GM12878 (cell line): ENCODE data around the gene UCKL1. TPM values are rescaled to one million over a fixed set of nuclear protein-coding genes. Genes with fewer than 3 reads are reported as not detected.
A peak's percentile ranks its signal among the peaks of the same experiment; 100 is the strongest.

Experiments used
- ATAC-seq: fragments of 200-7000 bp; cut with Tn5 transposase; 3 replicates; pipeline ENCODE4 v1.9.1; 2020; ENCODE audit warnings: mild to moderate bottlenecking, moderate library complexity
- BruUV-seq: library from RNA; stranded (reverse); fragments of 400-500 nt; replicated peaks from 2 replicates; lab custom pipeline; 2021; lab: Mats Ljungman, UMichigan
- CTCF ChIA-PET: fragments of 300-600 bp; sonication (Branson Sonifier 250); formaldehyde crosslinking; extraction: SDS; loops from one replicate; lab custom pipeline; 2021; ENCODE audit warnings: inconsistent platforms; lab: Yijun Ruan, JAX
- POLR2A ChIA-PET: fragments of 350-600 bp; formaldehyde crosslinking; extraction: SDS; loops from one replicate; lab custom pipeline; 2021; ENCODE audit warnings: inconsistent platforms; lab: Charles Lee
- RAD21 ChIA-PET: fragments of 300-600 bp; sonication (Branson Sonifier 250); formaldehyde crosslinking; loops from one replicate; lab custom pipeline; 2023; ENCODE audit warnings: antibody characterized with exemption; ENCODE audit not compliant: unreplicated experiment; lab: Charles Lee
- SMC1A ChIA-PET: fragments of 300-600 bp; sonication (Branson Sonifier 250); formaldehyde crosslinking; loops from one replicate; lab custom pipeline; 2023; ENCODE audit not compliant: unreplicated experiment, uncharacterized antibody; lab: Charles Lee
- DNase-seq: peaks from one replicate; pipeline ENCODE4 v3.0.0-alpha.2; 2011; ENCODE audit warnings: low read depth, low spot score
- FAIRE-seq: peaks from 3 replicates; lab custom pipeline; 2011; peaks lifted over from hg19 to GRCh38; lab: Jason Lieb, UNC
- H2AFZ ChIP-seq: 2 replicates; pipeline ENCODE4 v1.6.0; 2011; ENCODE audit warnings: low read depth, low read length, control low read depth; ENCODE audit not compliant: control insufficient read depth
- H3K27ac ChIP-seq: 2 replicates; pipeline ENCODE4 v1.5.1; 2011; ENCODE audit warnings: control low read depth; ENCODE audit not compliant: control insufficient read depth, insufficient read depth
- H3K27me3 ChIP-seq, 2 experiments: replicated peaks in 1 of 2; 2 replicates each; pipeline versions ENCODE4 v1.6.0 to v1.6.1; 2011; ENCODE audit warnings: low read length in 1 of 2; ENCODE audit not compliant: control insufficient read depth in 2 of 2, insufficient read depth in 2 of 2
- H3K36me3 ChIP-seq, 2 experiments: 2 replicates each; pipeline ENCODE4 v1.5.1; 2011; ENCODE audit warnings: low read length in 1 of 2; ENCODE audit not compliant: control insufficient read depth in 2 of 2, insufficient read depth in 2 of 2
- H3K4me1 ChIP-seq: 2 replicates; pipeline ENCODE4 v1.6.1; 2011; ENCODE audit warnings: mild to moderate bottlenecking, low read length, moderate library complexity, mixed read lengths; ENCODE audit not compliant: control insufficient read depth, insufficient read depth
- H3K4me2 ChIP-seq: 2 replicates; pipeline ENCODE4 v1.6.0; 2011; ENCODE audit warnings: control low read depth; ENCODE audit not compliant: control insufficient read depth, insufficient read depth
- H3K4me3 ChIP-seq: fragments of 200-600 bp; sonication (generic); 2 replicates; pipeline ENCODE4 v1.5.1; 2016
- H3K79me2 ChIP-seq: 2 replicates; pipeline ENCODE4 v1.6.0; 2011; ENCODE audit warnings: low read length; ENCODE audit not compliant: control insufficient read depth, insufficient read depth
- H3K9ac ChIP-seq: 2 replicates; pipeline ENCODE4 v1.8.0; 2011; ENCODE audit warnings: low read length, control low read depth, mixed read lengths; ENCODE audit not compliant: control insufficient read depth, insufficient read depth
- H3K9me3 ChIP-seq: replicated peaks from 3 replicates; pipeline ENCODE4 v1.5.1; 2011; ENCODE audit warnings: mild to moderate bottlenecking, low read length; ENCODE audit not compliant: control insufficient read depth, insufficient read depth
- H4K20me1 ChIP-seq: 2 replicates; pipeline ENCODE4 v1.6.0; 2011; ENCODE audit not compliant: control insufficient read depth, insufficient read depth
- EP300 ChIP-seq, 2 experiments: fragments of 150-350 bp in 1 of 2; IDR thresholded peaks; 2 replicates each; pipeline ENCODE4 v1.6.1; 2011 to 2012; ENCODE audit warnings: low read depth in 2 of 2, low read length in 2 of 2, borderline replicate concordance in 1 of 2, improper control_type of control experiment in 1 of 2, inconsistent platforms in 1 of 2; ENCODE audit not compliant: control insufficient read depth in 1 of 2
- NR2F1 ChIP-seq: fragments of 450-650 bp; conservative IDR thresholded peaks from 2 replicates; pipeline ENCODE4 v1.6.1; 2017; ENCODE audit warnings: mild to moderate bottlenecking
- PKNOX1 ChIP-seq: fragments of 450-650 bp; IDR thresholded peaks from 2 replicates; pipeline ENCODE4 v1.6.1; 2016; ENCODE audit warnings: mild to moderate bottlenecking
- SIX5 ChIP-seq: IDR thresholded peaks from 2 replicates; pipeline ENCODE4 v1.6.1; 2011; ENCODE audit warnings: mild to moderate bottlenecking, low read depth, low read length, moderate library complexity; ENCODE audit not compliant: severe bottlenecking
- SPI1 ChIP-seq: IDR thresholded peaks from 2 replicates; pipeline ENCODE4 v1.6.1; 2011; ENCODE audit warnings: low read depth, mild to moderate bottlenecking, low read length, moderate library complexity, borderline replicate concordance; ENCODE audit not compliant: insufficient read depth
- ZNF274 ChIP-seq: IDR thresholded peaks from one replicate; pipeline ENCODE4 v1.8.0; 2011; ENCODE audit not compliant: insufficient read length, insufficient read depth
- WGBS: methylation state at CpG from one replicate; pipeline ENCODE4 v1.1.6; 2016; ENCODE audit warnings: low lambda C conversion rate; ENCODE audit not compliant: insufficient replicate concordance, insufficient coverage; ENCODE audit errors: missing lambda C conversion rate; 5-methylcytosine and 5-hydroxymethylcytosine counted together
- in situ Hi-C: fragments of 300-500 bp; cut with MboI; formaldehyde crosslinking; loops from 9 replicates; pipeline ENCODE4 v1.14.3; 2018; ENCODE audit warnings: mixed read lengths
- intact Hi-C: fragments of 100-400 bp; cut with micrococcal nuclease; formaldehyde crosslinking; loops from one replicate; pipeline ENCODE4 v1.14.2; 2022; ENCODE audit not compliant: unreplicated experiment
- polyA plus RNA-seq, 11 experiments: library from polyadenylated mRNA; depleted of rRNA in 4 of 11; unstranded in 6 of 11; stranded (reverse) in 5 of 11; fragments of >200 nt; fragmentation: Nextera tagmentation in 4 of 11; fragmentation: Illumina TruSeq in 1 of 11; extraction: Ambion mirVana in 4 of 11; extraction: Trizol in 1 of 11; gene quantifications; 1 replicate in 1 of 11; 2 replicates in 10 of 11; pipeline versions ENCODE4 v1.2.1 to v1.2.3, GENCODE V29; 2011 to 2016; ENCODE audit warnings: inconsistent platforms in 2 of 11, missing spikeins in 2 of 11, low read depth in 1 of 11
- total RNA-seq, 4 experiments: library from RNA; depleted of rRNA in 3 of 4; stranded (reverse); fragments of >200 nt in 3 of 4; fragmentation: Illumina TruSeq in 1 of 4; extraction: Trizol in 1 of 4; gene quantifications; 2 replicates each; pipeline versions ENCODE4 v1.2.1 to v1.2.3, GENCODE V29; 2013 to 2021
- TF ChIP-seq, protein P1 (sequence below): fragments of 450-650 bp; IDR thresholded peaks from 2 replicates; pipeline ENCODE4 v1.6.1; 2017; ENCODE audit warnings: mild to moderate bottlenecking

The UCKL1 gene
- total and polyA plus RNA-seq, 10 of the 15 experiments (the other 5 are each of a cell fraction or from before 2014, with no cell fraction given) = 2.4 to 36.3 (median 24.8) TPM

DNA sequence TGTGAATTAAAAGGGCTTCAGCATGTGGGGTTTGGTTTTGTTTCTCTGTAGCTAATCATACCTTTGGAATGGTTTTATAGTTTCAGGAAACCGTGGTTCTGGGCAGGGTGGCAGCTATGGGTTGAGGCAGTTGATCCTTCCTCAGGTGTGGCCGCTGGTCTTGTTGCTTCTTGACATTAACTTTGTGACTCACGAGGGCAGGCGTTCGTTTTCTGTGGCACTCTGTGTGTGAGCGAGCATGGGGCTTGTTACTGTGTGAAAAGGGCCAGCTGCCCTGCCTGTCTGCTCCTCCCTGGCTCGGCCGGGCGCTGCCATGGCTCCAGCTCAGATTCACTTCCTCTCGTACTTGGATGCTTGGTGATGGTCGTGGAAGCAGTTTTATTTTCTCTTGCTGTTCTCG is 45.0 kb downstream of the UCKL1 start:
- ATAC-seq (no peak), DNase-seq (no peak), FAIRE-seq (no peak)
- ChIA-PET RAD21 (no interaction called here), POLR2A (no interaction called here), CTCF (interaction anchor here (0.6 to 1.0 kb wide), 3 partner anchors 16 to 992 kb away, joined by 3 read pairs; no protein-coding TSS in a partner anchor), SMC1A (interaction anchor here (0.5 kb wide), 1 partner anchor 46 kb away, joined by 3 read pairs; no protein-coding TSS in a partner anchor)
- H3K4me1 ChIP-seq = no peaks in the 10 kb centered on the region
- H3K4me2 ChIP-seq = no peak overlapping the region
- H3K27ac ChIP-seq = no peak overlapping the region
- H3K9me3 ChIP-seq = peaks cover 2% of the 10 kb centered on the region; the same call in 2 of the 3 replicates
- H3K36me3 ChIP-seq = peaks cover 0 to 4% of the 10 kb centered on the region in 2 experiments; a peak in 3 of 4 replicates
- H3K79me2 ChIP-seq = peaks cover 46% of the 10 kb centered on the region
- TF ChIP-seq SPI1 (peak; percentile 42; the same call in 1 of the 2 replicates), EP300 (IDR thresholded peaks at IDR 0.05; ENCODE audit: borderline replicate concordance in 1 of 2, control insufficient read depth in 1 of 2, low read depth in 2 of 2, low read length in 2 of 2) (no peak), ZNF274 (no peak)
- intact Hi-C loops = no loop called here
- no peaks in the 10 kb centered on the region for H3K27me3 ChIP-seq
- no TSS peak for BruUV-seq
- H2AFZ ChIP-seq = no peak overlapping the region
- in situ Hi-C loops = no loop called here
- H3K4me3 ChIP-seq = no peak overlapping the region
- H4K20me1 ChIP-seq = no peaks in the 10 kb centered on the region
- 81% methylated on average over 12 of the region's 12 CpGs for WGBS
- no peak overlapping the region for H3K9ac ChIP-seq

- Histone ChIP-seq H3K27ac (no peak overlapping the region), H3K27me3 (no peaks in the 10 kb centered on the region), H2AFZ (no peak overlapping the region), H3K4me3 (no peak overlapping the region), H3K9ac (no peak overlapping the region), H4K20me1 (peaks cover 7% of the 10 kb centered on the region; the same call in 1 of the 2 replicates), H3K4me1 (no peaks in the 10 kb centered on the region; the same call in 1 of the 2 replicates), H3K4me2 (no peak overlapping the region), H3K9me3 (no peaks in the 10 kb centered on the region; the same call in 2 of the 3 replicates), H3K79me2 (peaks cover 50% of the 10 kb centered on the region), H3K36me3 (peaks cover 0 to 5% of the 10 kb centered on the region in 2 experiments; a peak in 3 of 4 replicates)
- SMC1A ChIA-PET = interaction anchor here (2.4 kb wide), 1 partner anchor 11 kb away, joined by 8 read pairs; no protein-coding TSS in a partner anchor
- peak; percentile 19; the same call in 1 of the 2 replicates for TF ChIP-seq PKNOX1
- TF ChIP-seq, protein P1, sequence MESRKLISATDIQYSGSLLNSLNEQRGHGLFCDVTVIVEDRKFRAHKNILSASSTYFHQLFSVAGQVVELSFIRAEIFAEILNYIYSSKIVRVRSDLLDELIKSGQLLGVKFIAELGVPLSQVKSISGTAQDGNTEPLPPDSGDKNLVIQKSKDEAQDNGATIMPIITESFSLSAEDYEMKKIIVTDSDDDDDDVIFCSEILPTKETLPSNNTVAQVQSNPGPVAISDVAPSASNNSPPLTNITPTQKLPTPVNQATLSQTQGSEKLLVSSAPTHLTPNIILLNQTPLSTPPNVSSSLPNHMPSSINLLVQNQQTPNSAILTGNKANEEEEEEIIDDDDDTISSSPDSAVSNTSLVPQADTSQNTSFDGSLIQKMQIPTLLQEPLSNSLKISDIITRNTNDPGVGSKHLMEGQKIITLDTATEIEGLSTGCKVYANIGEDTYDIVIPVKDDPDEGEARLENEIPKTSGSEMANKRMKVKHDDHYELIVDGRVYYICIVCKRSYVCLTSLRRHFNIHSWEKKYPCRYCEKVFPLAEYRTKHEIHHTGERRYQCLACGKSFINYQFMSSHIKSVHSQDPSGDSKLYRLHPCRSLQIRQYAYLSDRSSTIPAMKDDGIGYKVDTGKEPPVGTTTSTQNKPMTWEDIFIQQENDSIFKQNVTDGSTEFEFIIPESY = peak; percentile 16; the same call in 1 of the 2 replicates
- no peak for TF ChIP-seq SIX5
- TF ChIP-seq NR2F1 = 0 out of 2 replicates have a peak, but pooled peaks have one; percentile 18
- 93% methylated on average over 16 of the region's 16 CpGs for WGBS
- DNase-seq (no peak), FAIRE-seq (no peak), ATAC-seq (peak; percentile 52)
- RAD21 ChIA-PET = no interaction called here
- in situ Hi-C loops (no loop called here), intact Hi-C loops (no loop called here)
- CTCF ChIA-PET = no interaction called here
- POLR2A ChIA-PET = interaction anchor here (1.7 kb wide), 1 partner anchor 12 kb away, joined by 5 read pairs; no protein-coding TSS in a partner anchor
- TSS peak; percentile 40 for BruUV-seq
These were observed 48.1 kb downstream of the UCKL1 start for GRCh38 chr20:63908008-63908682.
